ENCODE results near the gene COX20. TPM values are rescaled to one million over a fixed set of nuclear protein-coding genes. Genes with fewer than 3 reads are reported as not detected.
"Not testable (repeated sequence)": the region's sequence is repeated elsewhere in the genome, so short reads cannot be mapped to it uniquely, and the experiment has no call there.

COX20 gene
- total and polyA plus RNA-seq, 2 donors from 2014 or later = 45.4 to 171 TPM

DNA sequence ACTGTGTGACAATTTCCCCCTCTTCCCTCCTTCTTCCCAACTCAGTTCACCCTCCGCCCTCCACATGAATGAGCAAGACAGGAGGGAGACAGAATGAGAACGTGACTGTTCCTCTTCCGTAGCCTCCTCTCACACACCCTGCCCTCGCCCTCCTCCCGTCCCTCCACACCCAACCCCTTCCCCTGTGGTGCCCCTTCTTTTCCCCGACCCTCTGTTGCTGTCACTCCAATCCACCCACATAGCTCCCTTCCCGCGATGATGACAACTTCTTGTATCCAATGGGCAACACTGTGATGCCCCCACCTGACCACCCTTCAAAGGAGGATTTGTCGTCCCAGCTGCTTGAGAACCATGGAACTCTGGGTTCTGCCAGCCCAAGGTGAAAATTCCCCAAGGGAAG is 41.4 kb upstream of the COX20 start:
- Histone ChIP-seq H3K36me3 (ENCODE audit: control insufficient read depth in 2 of 3, insufficient read depth in 3 of 3, low read length in 3 of 3) (no peaks in the 10 kb centered on the region), H3K27ac (ENCODE audit: low read depth in 2 of 2, low read length in 2 of 2) (no peak overlapping the region), H3K4me3 (ENCODE audit: low read length in 3 of 3) (no peak overlapping the region), H3K4me1 (ENCODE audit: control insufficient read depth in 2 of 3, insufficient read depth in 2 of 3, low read depth in 1 of 3, low read length in 3 of 3) (peaks cover 0 to 2% (median 0%) of the 10 kb centered on the region in 3 donors), H3K27me3 (ENCODE audit: control insufficient read depth, insufficient read depth, low read length) (no peaks in the 10 kb centered on the region), H3K9me3 (ENCODE audit: control insufficient read depth in 2 of 3, insufficient read depth in 1 of 3, low read length in 3 of 3) (no peaks in the 10 kb centered on the region), H3K9ac (ENCODE audit: low read length in 3 of 3) (no peak overlapping the region)
- intact Hi-C loops (cut with DNase I) = no loop called here
- FAIRE-seq (no peak), DNase-seq (no peak)
- TF ChIP-seq, protein P1, sequence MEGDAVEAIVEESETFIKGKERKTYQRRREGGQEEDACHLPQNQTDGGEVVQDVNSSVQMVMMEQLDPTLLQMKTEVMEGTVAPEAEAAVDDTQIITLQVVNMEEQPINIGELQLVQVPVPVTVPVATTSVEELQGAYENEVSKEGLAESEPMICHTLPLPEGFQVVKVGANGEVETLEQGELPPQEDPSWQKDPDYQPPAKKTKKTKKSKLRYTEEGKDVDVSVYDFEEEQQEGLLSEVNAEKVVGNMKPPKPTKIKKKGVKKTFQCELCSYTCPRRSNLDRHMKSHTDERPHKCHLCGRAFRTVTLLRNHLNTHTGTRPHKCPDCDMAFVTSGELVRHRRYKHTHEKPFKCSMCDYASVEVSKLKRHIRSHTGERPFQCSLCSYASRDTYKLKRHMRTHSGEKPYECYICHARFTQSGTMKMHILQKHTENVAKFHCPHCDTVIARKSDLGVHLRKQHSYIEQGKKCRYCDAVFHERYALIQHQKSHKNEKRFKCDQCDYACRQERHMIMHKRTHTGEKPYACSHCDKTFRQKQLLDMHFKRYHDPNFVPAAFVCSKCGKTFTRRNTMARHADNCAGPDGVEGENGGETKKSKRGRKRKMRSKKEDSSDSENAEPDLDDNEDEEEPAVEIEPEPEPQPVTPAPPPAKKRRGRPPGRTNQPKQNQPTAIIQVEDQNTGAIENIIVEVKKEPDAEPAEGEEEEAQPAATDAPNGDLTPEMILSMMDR (IDR thresholded peaks at IDR 0.05; ENCODE audit: borderline replicate concordance, extremely low read depth, insufficient read depth) = no peak

DNA sequence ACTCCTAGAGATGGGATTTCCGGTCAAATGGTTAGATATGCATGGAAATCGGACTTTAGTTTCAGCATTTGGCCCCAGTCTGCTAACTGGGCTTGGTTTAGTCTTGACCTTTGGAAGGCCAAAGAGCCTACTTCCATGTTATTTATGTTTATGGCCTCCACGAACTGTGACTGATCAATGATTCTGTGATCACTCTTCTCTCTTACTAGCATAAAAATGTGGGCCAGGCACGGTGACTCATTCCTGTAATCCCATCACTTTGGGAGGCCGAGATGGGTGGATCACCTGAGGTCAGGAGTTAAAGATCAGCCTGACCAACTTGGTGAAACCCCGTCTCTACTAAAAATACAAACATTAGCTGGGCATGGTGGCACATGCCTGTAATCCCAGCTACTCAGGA is 40.9 kb upstream of the COX20 start:
- H3K9ac ChIP-seq (ENCODE audit: low read length in 3 of 3); H3K36me3 ChIP-seq (ENCODE audit: control insufficient read depth in 2 of 3, insufficient read depth in 3 of 3, low read length in 3 of 3); H3K4me1 ChIP-seq (ENCODE audit: control insufficient read depth in 2 of 3, insufficient read depth in 2 of 3, low read depth in 1 of 3, low read length in 3 of 3); H3K27me3 ChIP-seq (ENCODE audit: control insufficient read depth, insufficient read depth, low read length); intact Hi-C loops (cut with DNase I); H3K27ac ChIP-seq (ENCODE audit: low read depth in 2 of 2, low read length in 2 of 2); DNase-seq; H3K4me3 ChIP-seq (ENCODE audit: low read length in 3 of 3); FAIRE-seq; H3K9me3 ChIP-seq (ENCODE audit: control insufficient read depth in 2 of 3, insufficient read depth in 1 of 3, low read length in 3 of 3): not testable (repeated sequence)

DNA sequence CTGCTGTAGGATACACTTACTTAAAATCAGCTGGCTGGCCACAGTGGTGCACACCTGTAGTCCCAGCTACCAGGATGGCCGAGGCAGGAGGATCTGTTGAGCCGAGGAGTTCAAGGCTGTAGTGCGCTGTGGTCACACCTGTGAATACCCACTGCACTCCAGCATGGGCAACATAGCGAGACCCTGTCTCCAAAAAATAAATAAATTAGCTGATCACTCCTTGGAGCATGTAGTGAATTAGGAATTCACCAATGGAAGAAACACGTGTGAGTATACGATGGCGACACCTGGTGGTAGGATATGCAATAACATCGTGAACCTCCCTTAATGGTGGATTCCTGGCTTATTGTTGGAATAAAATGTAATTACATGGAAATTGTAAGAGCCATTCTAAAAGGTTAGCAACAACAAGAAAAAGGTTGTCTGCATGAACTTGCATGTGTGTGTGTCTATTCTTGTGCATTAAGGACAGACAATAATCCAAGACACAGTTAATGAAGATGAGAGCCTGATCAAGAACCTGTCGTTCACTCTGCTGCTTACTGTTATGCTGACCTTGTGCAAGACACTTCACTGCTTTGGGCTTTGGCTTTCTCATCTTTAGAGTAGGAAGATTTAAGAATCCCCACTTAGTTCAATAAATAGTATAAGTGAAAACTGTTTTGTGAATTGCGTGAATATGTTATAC is 38.6 kb upstream of the COX20 start:
- FAIRE-seq = peak; percentile 64
- DNase-seq = peak in 4 of 5 donors; percentile 58 to 82 (median 66)

DNA sequence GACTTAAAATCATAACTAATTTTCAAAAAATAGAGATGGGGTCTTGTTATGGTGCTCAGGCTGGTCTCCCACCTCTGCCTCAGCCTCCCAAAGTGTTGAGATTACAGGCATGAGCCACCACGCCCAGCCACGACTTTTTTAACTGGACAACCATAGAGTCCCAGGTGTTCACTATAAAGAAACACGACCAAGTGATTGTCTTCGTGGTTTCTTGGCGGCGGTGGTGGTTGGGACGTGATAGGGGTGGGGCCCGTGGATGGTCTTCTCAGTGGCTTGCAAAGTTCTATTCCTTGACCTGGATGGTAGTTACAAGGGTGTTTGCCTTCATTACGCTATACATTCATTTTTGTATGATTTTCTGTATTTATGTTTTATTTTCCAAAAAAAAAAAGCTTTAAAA is 34.6 kb upstream of the COX20 start:
- Histone ChIP-seq H3K4me3 (ENCODE audit: low read length in 3 of 3) (no peak overlapping the region), H3K36me3 (ENCODE audit: control insufficient read depth in 2 of 3, insufficient read depth in 3 of 3, low read length in 3 of 3) (no peaks in the 10 kb centered on the region), H3K4me1 (ENCODE audit: control insufficient read depth in 2 of 3, insufficient read depth in 2 of 3, low read depth in 1 of 3, low read length in 3 of 3) (peaks cover 0 to 2% (median 0%) of the 10 kb centered on the region in 3 donors), H3K9me3 (ENCODE audit: control insufficient read depth in 2 of 3, insufficient read depth in 1 of 3, low read length in 3 of 3) (no peaks in the 10 kb centered on the region), H3K9ac (ENCODE audit: low read length in 3 of 3) (no peak overlapping the region), H3K27me3 (ENCODE audit: control insufficient read depth, insufficient read depth, low read length) (no peaks in the 10 kb centered on the region), H3K27ac (ENCODE audit: low read depth in 2 of 2, low read length in 2 of 2) (no peak overlapping the region)
- TF ChIP-seq, protein P1 (IDR thresholded peaks at IDR 0.05; ENCODE audit: borderline replicate concordance, extremely low read depth, insufficient read depth) = no peak
- intact Hi-C loops (cut with DNase I) = loop anchor here (10.0 kb wide), 1 partner anchor 234 kb away; no protein-coding TSS in a partner anchor
- FAIRE-seq (no peak), DNase-seq (no peak)

More for the DNA sequence above, 38.6 kb upstream of the COX20 start:
- Histone ChIP-seq H3K9ac (ENCODE audit: low read length in 3 of 3) (no peak overlapping the region), H3K4me3 (ENCODE audit: low read length in 3 of 3) (no peak overlapping the region), H3K4me1 (ENCODE audit: control insufficient read depth in 2 of 3, insufficient read depth in 2 of 3, low read depth in 1 of 3, low read length in 3 of 3) (peaks cover 0 to 2% (median 0%) of the 10 kb centered on the region in 3 donors), H3K27me3 (ENCODE audit: control insufficient read depth, insufficient read depth, low read length) (no peaks in the 10 kb centered on the region), H3K9me3 (ENCODE audit: control insufficient read depth in 2 of 3, insufficient read depth in 1 of 3, low read length in 3 of 3) (no peaks in the 10 kb centered on the region), H3K36me3 (ENCODE audit: control insufficient read depth in 2 of 3, insufficient read depth in 3 of 3, low read length in 3 of 3) (no peaks in the 10 kb centered on the region), H3K27ac (ENCODE audit: low read depth in 2 of 2, low read length in 2 of 2) (no peak overlapping the region)
- TF ChIP-seq, protein P1 (IDR thresholded peaks at IDR 0.05; ENCODE audit: borderline replicate concordance, extremely low read depth, insufficient read depth) = peak; percentile 92
- intact Hi-C loops (cut with DNase I) = loop anchor here (5.0 kb wide), 1 partner anchor 190 kb away; no protein-coding TSS in a partner anchor

Measured in kidney (tissue), 14 donors.